ENCODE results near the gene LRRC49. TPM values are rescaled to one million over a fixed set of nuclear protein-coding genes. Genes with fewer than 3 reads are reported as not detected.

Gene LRRC49
- 34.5 and 36.4 TPM in 2 replicates for total RNA-seq (2013; cell fraction: nucleolus; rRNA removed)
- total RNA-seq (2014; rRNA removed) (3.0 and 5.3 TPM in 2 replicates), total RNA-seq (2014; rRNA removed; fragmentation: Illumina TruSeq; extraction: Trizol) (3.2 and 4.2 TPM in 2 replicates), total RNA-seq (2021) (2.9 and 3.7 TPM in 2 replicates), polyA plus RNA-seq (2011; rRNA removed) (2.6 and 3.8 TPM in 2 replicates), polyA plus RNA-seq (2014; fragmentation: Illumina TruSeq; extraction: Trizol) (2.6 and 3.2 TPM in 2 replicates), polyA plus RNA-seq (2014; fragmentation: Nextera tagmentation; extraction: Ambion mirVana) (1 to 10 TPM; 1.5 to 3.1 TPM), polyA plus RNA-seq (2014; rRNA removed) (1.3 and 1.4 TPM in 2 replicates), polyA plus RNA-seq (2016; fragmentation: Nextera tagmentation; extraction: Ambion mirVana) (1 to 10 TPM; 2.8 to 3.7 TPM), polyA minus RNA-seq (2011; rRNA and poly(A)+ RNA removed) (1.3 and 1.8 TPM in 2 replicates), Bru-seq, nascent RNA (percentile 40 among the genes with signal in this experiment), BruChase-seq, experiment 1, labeled RNA remaining after a 6-hour chase (percentile 36 among the genes with signal in this experiment), BruChase-seq, experiment 2, labeled RNA remaining after a 2-hour chase (percentile 35 among the genes with signal in this experiment)
- polyA plus RNA-seq (2011; ENCODE audit: low read depth): 2.3 TPM
- polyA plus RNA-seq (2011; cell fraction: cytosol; rRNA removed): 0.90 and 1.4 TPM in 2 replicates
- polyA plus RNA-seq (2011; cell fraction: nucleus; rRNA removed): 2.5 and 3.2 TPM in 2 replicates
- 1.2 and 1.7 TPM in 2 replicates for polyA plus RNA-seq (2012)
- polyA minus RNA-seq (2011; cell fraction: cytosol; rRNA and poly(A)+ RNA removed): not detected in 2 replicates
- polyA minus RNA-seq (2011; cell fraction: nucleus; rRNA and poly(A)+ RNA removed): 5.0 and 7.6 TPM in 2 replicates
- long read RNA-seq, experiment 1, partial matches to known transcripts: 1 of 4 reads
- long read RNA-seq, experiment 1, other reads (novel, unspliced or antisense): 1 of 4 reads
- long read RNA-seq, experiment 2, transcript LRRC49-201 (16 exons, 2,784 nt): major isoform, 9 of 27 reads
- long read RNA-seq, experiment 2, partial matches to known transcripts: 8 of 27 reads
- long read RNA-seq, experiment 2, other reads (novel, unspliced or antisense): 10 of 27 reads

- ChIA-PET SMC1A (ENCODE audit: uncharacterized antibody, unreplicated experiment) (no interaction called here), RAD21 (ENCODE audit: unreplicated experiment) (no interaction called here), CTCF (no interaction called here), POLR2A (no interaction called here)
- Histone ChIP-seq H3K4me3 (peak within 1 kb of the TSS; percentile 72), H2AFZ (ENCODE audit: control insufficient read depth, low read depth, low read length) (peak within 1 kb of the TSS; percentile 97), H3K27ac (ENCODE audit: control insufficient read depth, insufficient read depth) (peak within 1 kb of the TSS; percentile 51), H3K9ac (ENCODE audit: control insufficient read depth, insufficient read depth, low read length) (peak within 1 kb of the TSS; percentile 46), H3K4me2 (ENCODE audit: control insufficient read depth, insufficient read depth) (peak within 1 kb of the TSS; percentile 89), H3K4me1 (ENCODE audit: control insufficient read depth, insufficient read depth, low read length) (no peaks in the 10 kb centered on the region), H3K79me2 (ENCODE audit: control insufficient read depth, insufficient read depth, low read length) (no peaks in the 10 kb centered on the region; the same call in 1 of the 2 replicates), H4K20me1 (ENCODE audit: control insufficient read depth, insufficient read depth) (no peaks in the 10 kb centered on the region), H3K27me3 (replicated peaks in 1 of 2; ENCODE audit: control insufficient read depth in 2 of 2, insufficient read depth in 2 of 2, low read length in 1 of 2) (no peaks in the 10 kb centered on the region), H3K9me3 (replicated peaks; ENCODE audit: control insufficient read depth, insufficient read depth, low read length) (no peaks in the 10 kb centered on the region), H3K36me3 (ENCODE audit: control insufficient read depth in 2 of 2, insufficient read depth in 2 of 2, low read length in 1 of 2) (no peaks in the 10 kb centered on the region)
- FAIRE-seq: peak; percentile 93
- peak; percentile 64 for DNase-seq (ENCODE audit: low read depth, low spot score)
- no TSS peak for BruUV-seq (replicated peaks)
- intact Hi-C loops (cut with micrococcal nuclease; ENCODE audit: unreplicated experiment) (loop anchor here (5.0 kb wide), 1 partner anchor 550 kb away; no protein-coding TSS in a partner anchor), in situ Hi-C loops (cut with MboI) (no loop called here)
- peak; percentile 93 for ATAC-seq
- WGBS (ENCODE audit: insufficient coverage, insufficient replicate concordance, low lambda C conversion rate, missing lambda C conversion rate): 18% methylated on average over 59 of the region's 61 CpGs
- no peak; the same call in 1 of the 2 replicates for TF ChIP-seq ASH2L (IDR thresholded peaks at IDR 0.05; ENCODE audit: borderline replicate concordance, low read depth)
- TF ChIP-seq CHD4 (IDR thresholded peaks at IDR 0.05): no peak
- TF ChIP-seq SRF (IDR thresholded peaks at IDR 0.05; ENCODE audit: low read depth in 2 of 2, low read length in 2 of 2): peak in 1 of 2 experiments; percentile 57; a peak in 1 of 4 replicates
- no peak for TF ChIP-seq ZNF622 (IDR thresholded peaks at IDR 0.05)
- peak; percentile 95 for TF ChIP-seq RUNX3 (IDR thresholded peaks at IDR 0.05; ENCODE audit: low read length)
- 0 out of 2 replicates have a peak, but pooled peaks have one; percentile 13 for TF ChIP-seq IKZF1 (conservative IDR thresholded peaks at IDR 0.05)
- peak; percentile 51; the same call in 1 of the 2 replicates for TF ChIP-seq NR2F1 (conservative IDR thresholded peaks at IDR 0.05)
- peak; percentile 66; the same call in 1 of the 2 replicates for TF ChIP-seq YY1 (IDR thresholded peaks at IDR 0.05; ENCODE audit: low read depth, low read length)
- TF ChIP-seq NFXL1 (IDR thresholded peaks at IDR 0.05; ENCODE audit: borderline replicate concordance): no peak
- TF ChIP-seq NFYB (IDR thresholded peaks at IDR 0.05; ENCODE audit: insufficient read depth, low read depth, low read length): no peak
- TF ChIP-seq CBFB (IDR thresholded peaks at IDR 0.05; ENCODE audit: low read depth): peak; percentile 88
- TF ChIP-seq GABPA (IDR thresholded peaks at IDR 0.05; ENCODE audit: low read depth): peak; percentile 96
- TF ChIP-seq BACH1 (IDR thresholded peaks at IDR 0.05; ENCODE audit: borderline replicate concordance): no peak
- peak; percentile 4 to 55; a peak in 1 of 3 replicates for TF ChIP-seq EGR1 (IDR thresholded peaks at IDR 0.05; ENCODE audit: borderline replicate concordance in 1 of 2, low read depth in 2 of 2, low read length in 2 of 2)
- 0 out of 2 replicates have a peak, but pooled peaks have one; percentile 29 for TF ChIP-seq CREM (IDR thresholded peaks at IDR 0.05; ENCODE audit: low read depth)
- TF ChIP-seq SPI1 (IDR thresholded peaks at IDR 0.05; ENCODE audit: borderline replicate concordance, insufficient read depth, low read depth, low read length): peak; percentile 46; the same call in 1 of the 2 replicates
- TF ChIP-seq SIX5 (IDR thresholded peaks at IDR 0.05; ENCODE audit: low read depth, low read length, severe bottlenecking): peak; percentile 2
- TF ChIP-seq HCFC1 (IDR thresholded peaks at IDR 0.05; ENCODE audit: low read length): 0 out of 2 replicates have a peak, but pooled peaks have one; percentile 14
- no peak for TF ChIP-seq HDAC6 (IDR thresholded peaks at IDR 0.05; ENCODE audit: unreplicated experiment)
- 0 out of 2 replicates have a peak, but pooled peaks have one; percentile 30 for TF ChIP-seq POLR2A (IDR thresholded peaks at IDR 0.05; ENCODE audit: low read depth, low read length)
- peak; percentile 63 for TF ChIP-seq MXI1 (IDR thresholded peaks at IDR 0.05; ENCODE audit: low read depth, low read length)
Observed at GRCh38 chr15:70892002-70892911, at the start of gene LRRC49, which contains the start of gene THAP10. LRRC49 (plus strand) TSS chr15:70892826; CDS start chr15:70892895, 69 bp downstream. THAP10 (minus strand) TSS chr15:70892433; CDS start chr15:70892272, 161 bp downstream.

Measured in GM12878 (cell line).